Astrocyte (in vitro differentiated cells and primary cell): ENCODE data around the gene TBATA. TPM values are rescaled to one million over a fixed set of nuclear protein-coding genes. Genes with fewer than 3 reads are reported as not detected.

Experiments used
- DNase-seq: peaks from one replicate; pipeline ENCODE4 v3.0.0-alpha.2; 2010; ENCODE audit warnings: low read depth
- FAIRE-seq: peaks from 2 replicates; lab custom pipeline; 2011; peaks lifted over from hg19 to GRCh38; lab: Jason Lieb, UNC
- H2AFZ ChIP-seq: 2 replicates; pipeline ENCODE4 v1.6.0; 2012; ENCODE audit warnings: low read depth, low read length, inconsistent platforms
- H3K27ac ChIP-seq: 2 replicates; pipeline ENCODE4 v1.5.1; 2011; ENCODE audit warnings: low read depth, low read length, inconsistent platforms
- H3K27me3 ChIP-seq: 2 replicates; pipeline ENCODE4 v1.6.0; 2011; ENCODE audit warnings: low read length, inconsistent platforms; ENCODE audit not compliant: insufficient read depth
- H3K36me3 ChIP-seq: 2 replicates; pipeline ENCODE4 v1.5.1; 2011; ENCODE audit warnings: low read length, inconsistent platforms; ENCODE audit not compliant: insufficient read depth
- H3K4me1 ChIP-seq: 2 replicates; pipeline ENCODE4 v1.5.1; 2011; ENCODE audit warnings: low read length, inconsistent platforms; ENCODE audit not compliant: insufficient read depth
- H3K4me2 ChIP-seq: 2 replicates; pipeline ENCODE4 v1.6.0; 2012; ENCODE audit warnings: low read length, inconsistent platforms
- H3K4me3 ChIP-seq: 2 replicates; pipeline ENCODE4 v1.5.1; 2011; ENCODE audit warnings: low read depth, mild to moderate bottlenecking, low read length, inconsistent platforms; ENCODE audit not compliant: insufficient read depth
- H3K79me2 ChIP-seq: 2 replicates; pipeline ENCODE4 v1.6.0; 2012; ENCODE audit warnings: mild to moderate bottlenecking, low read length, inconsistent platforms; ENCODE audit not compliant: insufficient read depth
- H3K9ac ChIP-seq: 2 replicates; pipeline ENCODE4 v1.6.0; 2012; ENCODE audit warnings: mild to moderate bottlenecking, low read length, inconsistent platforms
- H3K9me3 ChIP-seq: 2 replicates; pipeline ENCODE4 v1.5.1; 2012; ENCODE audit warnings: low read depth, mild to moderate bottlenecking, low read length, inconsistent platforms; ENCODE audit not compliant: insufficient read depth
- H4K20me1 ChIP-seq: 2 replicates; pipeline ENCODE4 v1.6.0; 2012; ENCODE audit warnings: low read length, inconsistent platforms; ENCODE audit not compliant: insufficient read depth
- H3K27ac Mint-ChIP-seq: one replicate; pipeline ENCODE4 v1.8.0; 2021; ENCODE audit warnings: mild to moderate bottlenecking, mixed read lengths; ENCODE audit not compliant: unreplicated experiment
- H3K27me3 Mint-ChIP-seq: one replicate; pipeline ENCODE4 v1.8.0; 2021; ENCODE audit warnings: low read depth, mixed read lengths; ENCODE audit not compliant: unreplicated experiment
- H3K36me3 Mint-ChIP-seq: one replicate; pipeline ENCODE4 v1.8.0; 2021; ENCODE audit warnings: low read depth, mixed read lengths; ENCODE audit not compliant: unreplicated experiment
- H3K4me1 Mint-ChIP-seq: one replicate; pipeline ENCODE4 v1.8.0; 2021; ENCODE audit warnings: low read depth, mixed read lengths; ENCODE audit not compliant: unreplicated experiment
- H3K4me3 Mint-ChIP-seq: one replicate; pipeline ENCODE4 v1.8.0; 2021; ENCODE audit warnings: mild to moderate bottlenecking, moderate library complexity, mixed read lengths; ENCODE audit not compliant: unreplicated experiment
- H3K9me3 Mint-ChIP-seq: one replicate; pipeline ENCODE4 v1.8.0; 2021; ENCODE audit warnings: mild to moderate bottlenecking, mixed read lengths; ENCODE audit not compliant: unreplicated experiment
- CTCF ChIP-seq: IDR thresholded peaks from 2 replicates; pipeline ENCODE4 v1.5.1; 2011; ENCODE audit warnings: low read depth, mild to moderate bottlenecking, inconsistent platforms, low read length, moderate library complexity; ENCODE audit not compliant: insufficient read depth
- EZH2 ChIP-seq: IDR thresholded peaks from 2 replicates; pipeline ENCODE4 v1.6.1; 2012; ENCODE audit warnings: mild to moderate bottlenecking, low read length, inconsistent platforms; ENCODE audit not compliant: insufficient read depth
- total RNA-seq: library from RNA; stranded (reverse); gene quantifications from 2 replicates; pipeline ENCODE4 v1.2.1, GENCODE V29; 2021

Gene TBATA
- total RNA-seq, 1 donor from 2014 or later: not detected

DNA sequence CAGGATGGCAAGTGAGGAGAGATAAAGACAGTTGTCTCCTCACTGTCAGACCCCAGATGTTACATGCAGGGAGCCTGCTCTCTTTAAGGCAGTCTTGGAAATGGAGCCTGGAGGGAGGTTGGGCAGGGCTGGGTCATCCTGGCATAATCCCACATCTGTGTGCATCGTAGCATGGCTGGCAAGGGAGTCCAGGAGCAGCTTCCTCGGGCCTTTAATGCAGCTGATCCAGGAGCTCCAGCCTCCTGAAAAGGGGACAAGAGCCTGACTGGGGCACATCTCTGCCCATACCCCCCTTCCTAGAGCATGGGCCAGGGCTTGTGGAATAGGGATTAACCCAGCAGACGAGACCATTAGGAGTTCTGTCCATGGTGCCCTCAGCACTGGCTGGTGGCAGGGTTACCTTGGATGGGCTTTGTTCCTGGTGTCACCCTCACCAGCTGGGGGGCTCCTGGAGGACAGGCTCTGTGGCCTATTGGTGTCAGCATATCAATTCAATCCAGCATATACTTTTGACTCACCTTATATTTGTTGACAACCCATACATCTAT is 34.9 kb downstream of the TBATA start:
- Histone ChIP-seq H3K9ac (no peak overlapping the region), H3K27me3 (no peaks in the 10 kb centered on the region), H3K4me2 (no peak overlapping the region), H3K27ac (no peak overlapping the region), H2AFZ (no peak overlapping the region), H3K36me3 (no peaks in the 10 kb centered on the region), H3K4me3 (no peak overlapping the region), H3K9me3 (no peaks in the 10 kb centered on the region), H3K79me2 (no peaks in the 10 kb centered on the region), H4K20me1 (no peaks in the 10 kb centered on the region), H3K4me1 (peaks cover 13% of the 10 kb centered on the region)
- no peak for DNase-seq
- Mint-ChIP-seq H3K36me3 (peaks cover 33% of the 10 kb centered on the region), H3K27me3 (peaks cover 10% of the 10 kb centered on the region), H3K4me1 (peaks cover 11% of the 10 kb centered on the region), H3K9me3 (peaks cover 3% of the 10 kb centered on the region), H3K4me3 (no peak overlapping the region), H3K27ac (no peak overlapping the region)
- TF ChIP-seq CTCF (no peak), EZH2 (no peak)
- FAIRE-seq: no peak

DNA sequence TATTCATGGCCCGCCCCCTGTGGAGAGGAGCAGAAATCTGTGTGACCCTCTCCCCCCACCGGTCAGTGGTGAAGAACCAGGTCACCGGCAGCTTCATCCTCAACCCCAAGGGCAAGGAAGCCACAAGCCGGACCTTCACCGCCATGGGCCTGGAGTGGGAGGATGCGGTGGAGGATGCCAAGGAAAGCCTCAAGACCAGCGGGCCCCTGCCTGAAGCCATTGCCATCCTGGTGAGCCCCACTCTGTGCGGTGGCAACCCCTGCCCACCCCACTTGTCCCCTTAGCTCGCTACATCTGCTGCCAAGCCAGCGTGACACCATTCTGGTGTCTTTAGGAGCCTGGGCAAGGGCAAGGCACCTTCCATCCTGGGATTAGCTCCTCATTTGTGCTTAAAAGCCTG is 35.4 kb downstream of the TBATA start:
- Mint-ChIP-seq H3K27ac (no peak overlapping the region), H3K27me3 (peaks cover 10% of the 10 kb centered on the region), H3K4me1 (peaks cover 8% of the 10 kb centered on the region), H3K36me3 (peaks cover 35% of the 10 kb centered on the region), H3K9me3 (peaks cover 3% of the 10 kb centered on the region), H3K4me3 (no peak overlapping the region)
- Histone ChIP-seq H3K4me3 (no peak overlapping the region), H3K27me3 (no peaks in the 10 kb centered on the region), H4K20me1 (no peaks in the 10 kb centered on the region), H3K9ac (no peak overlapping the region), H3K36me3 (no peaks in the 10 kb centered on the region), H3K79me2 (no peaks in the 10 kb centered on the region), H2AFZ (no peak overlapping the region), H3K4me2 (no peak overlapping the region), H3K9me3 (no peaks in the 10 kb centered on the region), H3K27ac (no peak overlapping the region), H3K4me1 (peaks cover 8% of the 10 kb centered on the region)
- no peak for DNase-seq
- TF ChIP-seq EZH2 (no peak), CTCF (no peak)
- FAIRE-seq: no peak

DNA sequence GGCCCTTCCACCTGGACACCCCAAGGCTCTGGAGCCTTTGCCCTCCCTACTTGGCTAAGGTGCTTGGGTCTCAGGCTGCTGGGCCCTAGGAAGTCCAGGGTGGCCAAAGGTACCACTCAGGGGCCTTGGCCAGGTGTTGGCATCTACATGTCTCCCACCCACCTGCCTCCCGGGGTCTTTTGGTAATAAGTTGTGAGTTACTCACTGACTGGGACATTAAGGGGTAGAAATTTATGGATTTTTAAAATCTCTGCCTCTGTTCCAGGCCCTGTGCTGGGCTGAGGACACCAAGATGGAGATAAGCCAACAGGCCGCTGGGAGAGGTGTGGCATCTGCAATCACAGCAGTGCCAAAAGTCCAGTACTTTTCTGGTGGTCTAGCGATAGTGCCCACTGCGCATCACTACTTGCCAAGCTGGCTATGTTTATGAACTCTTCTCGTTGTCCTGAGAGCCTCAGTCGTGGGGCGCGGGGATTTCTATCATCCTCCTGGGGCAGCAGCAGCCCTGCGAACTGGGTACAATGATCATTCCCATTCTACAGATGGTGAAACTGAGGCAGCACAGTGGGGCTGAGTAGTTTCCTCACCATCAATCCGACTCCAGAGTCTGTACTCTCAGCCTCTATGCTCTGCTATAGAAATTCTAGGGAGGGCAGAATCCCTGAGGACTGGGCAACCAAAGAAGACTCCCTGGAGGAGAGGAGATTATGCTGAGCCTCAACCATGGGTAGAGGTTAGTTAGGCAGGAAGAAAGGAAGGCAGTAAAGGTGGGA is 36.2 kb downstream of the TBATA start:
- Mint-ChIP-seq H3K9me3 (peaks cover 4% of the 10 kb centered on the region), H3K27ac (no peak overlapping the region), H3K36me3 (peaks cover 39% of the 10 kb centered on the region), H3K27me3 (peaks cover 14% of the 10 kb centered on the region), H3K4me3 (no peak overlapping the region), H3K4me1 (peaks cover under 1% of the 10 kb centered on the region)
- H3K9ac ChIP-seq: no peak overlapping the region
- no peak for TF ChIP-seq EZH2
- TF ChIP-seq CTCF: no peak
- H3K4me2 ChIP-seq: no peak overlapping the region
- H3K4me3 ChIP-seq: no peak overlapping the region
- H3K79me2 ChIP-seq: no peaks in the 10 kb centered on the region
- H4K20me1 ChIP-seq: no peaks in the 10 kb centered on the region
- no peak overlapping the region for H2AFZ ChIP-seq
- H3K27ac ChIP-seq: no peak overlapping the region
- DNase-seq (no peak), FAIRE-seq (no peak)
- peaks cover under 1% of the 10 kb centered on the region for H3K4me1 ChIP-seq
- H3K27me3 ChIP-seq: no peaks in the 10 kb centered on the region
- no peaks in the 10 kb centered on the region for H3K9me3 ChIP-seq
- H3K36me3 ChIP-seq: no peaks in the 10 kb centered on the region
